ENCODE data around the gene FHOD3.

GRCh38 chr18:36288689-36289088, 8.8 kb upstream of the FHOD3 start:
- no peak for TF ChIP-seq CTCF (IDR thresholded peaks at IDR 0.05; ENCODE audit: low read length)
- no peak for TF ChIP-seq EZH2phosphoT487 (IDR thresholded peaks at IDR 0.05; ENCODE audit: low read length)
- no peak for TF ChIP-seq EZH2 (optimal IDR thresholded peaks at IDR 0.05; ENCODE audit: low read depth, low read length)

All from MM.1S (cell line).